GM19025 (cell line): ENCODE data around the gene TEPSIN.
"Not testable (repeated sequence)": the region's sequence is repeated elsewhere in the genome, so short reads cannot be mapped to it uniquely, and the experiment has no call there.

ENCODE experiments used
- ATAC-seq: cut with Tn5 transposase; IDR thresholded peaks from one replicate; pipeline ENCODE4 v1.9.1; 2021; ENCODE audit warnings: mild to moderate bottlenecking, low read depth, moderate library complexity; ENCODE audit not compliant: unreplicated experiment

The TEPSIN gene

DNA sequence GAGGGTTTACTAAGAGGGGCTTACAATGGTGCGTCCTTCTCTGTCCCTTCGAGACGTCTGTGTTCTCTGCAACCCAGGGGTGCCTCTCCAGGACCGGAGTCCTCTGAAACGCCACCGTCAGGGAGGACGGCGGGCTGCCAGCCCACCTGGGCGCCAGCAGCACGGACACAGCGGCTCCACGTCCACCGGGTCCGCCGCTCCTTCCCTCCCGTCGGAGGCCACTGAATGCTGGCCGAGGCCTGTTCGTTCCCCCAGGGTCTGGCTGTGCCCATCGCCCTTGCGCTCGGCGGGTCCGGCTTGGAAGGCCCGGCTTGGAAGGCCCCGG, 403 bp downstream of the TEPSIN start:
- no peak for ATAC-seq

DNA sequence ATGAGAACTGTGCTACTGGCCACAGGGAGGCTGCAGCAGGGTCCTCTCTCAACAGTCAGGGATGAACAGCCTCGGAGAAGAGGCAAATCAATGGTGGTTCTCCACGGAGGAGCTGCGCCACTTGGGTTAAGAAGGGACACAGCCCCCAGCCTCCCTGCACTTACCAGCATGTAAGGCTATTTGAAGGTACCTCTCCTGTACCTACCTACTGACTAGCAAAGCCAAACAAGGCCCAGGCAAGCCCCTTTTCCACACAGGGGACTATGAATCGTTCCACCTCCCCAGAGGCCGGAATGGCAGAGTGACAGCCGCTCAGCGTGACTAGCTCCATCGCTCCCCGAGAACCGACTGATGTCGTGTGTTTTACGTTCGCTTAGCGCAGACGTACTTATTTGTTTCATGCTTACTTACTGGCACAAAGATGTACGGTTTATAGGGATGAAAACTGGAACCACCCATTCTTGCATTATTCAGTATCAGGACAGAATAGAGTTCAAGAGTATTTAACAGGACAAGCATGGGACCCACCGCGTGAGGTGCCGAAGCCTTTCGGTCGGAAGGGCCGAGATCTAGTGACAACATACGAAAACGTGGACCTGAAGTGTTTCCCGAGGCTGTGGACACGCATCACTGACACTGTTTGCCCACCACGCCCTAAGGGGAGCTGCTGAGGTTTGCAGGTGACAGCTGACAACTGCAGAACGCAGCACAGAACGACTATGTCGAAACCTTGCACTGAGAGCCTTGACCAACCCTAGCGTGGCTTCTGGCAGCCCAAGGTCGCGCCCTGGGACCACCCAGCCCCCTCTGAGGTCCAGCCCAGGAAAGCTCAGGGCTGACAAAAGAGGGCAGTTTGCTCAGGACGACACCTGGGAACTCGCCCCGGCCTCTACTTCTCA, 1.0 kb downstream of the TEPSIN start:
- no peak for ATAC-seq

DNA sequence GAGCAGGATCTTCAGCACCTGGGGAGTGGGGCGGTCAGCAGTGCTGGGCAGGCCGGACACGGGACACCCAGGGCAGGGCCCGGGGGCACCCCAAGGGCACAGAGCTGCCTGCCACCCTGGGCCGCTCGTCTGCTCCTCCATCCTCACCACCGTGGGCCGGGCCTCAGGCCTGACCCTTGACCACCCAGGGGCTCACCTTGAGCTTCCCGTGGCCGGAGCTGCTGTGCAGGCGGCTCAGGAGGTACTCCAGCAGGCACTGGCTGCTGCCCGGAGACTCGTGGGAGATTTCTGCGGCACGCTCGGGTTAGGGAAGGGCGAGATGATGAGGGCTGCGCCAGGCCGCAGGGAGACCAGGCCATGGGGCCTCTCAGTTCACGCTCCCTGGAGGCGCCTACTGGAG, 2.1 kb downstream of the TEPSIN start:
- ATAC-seq, result no peak

DNA sequence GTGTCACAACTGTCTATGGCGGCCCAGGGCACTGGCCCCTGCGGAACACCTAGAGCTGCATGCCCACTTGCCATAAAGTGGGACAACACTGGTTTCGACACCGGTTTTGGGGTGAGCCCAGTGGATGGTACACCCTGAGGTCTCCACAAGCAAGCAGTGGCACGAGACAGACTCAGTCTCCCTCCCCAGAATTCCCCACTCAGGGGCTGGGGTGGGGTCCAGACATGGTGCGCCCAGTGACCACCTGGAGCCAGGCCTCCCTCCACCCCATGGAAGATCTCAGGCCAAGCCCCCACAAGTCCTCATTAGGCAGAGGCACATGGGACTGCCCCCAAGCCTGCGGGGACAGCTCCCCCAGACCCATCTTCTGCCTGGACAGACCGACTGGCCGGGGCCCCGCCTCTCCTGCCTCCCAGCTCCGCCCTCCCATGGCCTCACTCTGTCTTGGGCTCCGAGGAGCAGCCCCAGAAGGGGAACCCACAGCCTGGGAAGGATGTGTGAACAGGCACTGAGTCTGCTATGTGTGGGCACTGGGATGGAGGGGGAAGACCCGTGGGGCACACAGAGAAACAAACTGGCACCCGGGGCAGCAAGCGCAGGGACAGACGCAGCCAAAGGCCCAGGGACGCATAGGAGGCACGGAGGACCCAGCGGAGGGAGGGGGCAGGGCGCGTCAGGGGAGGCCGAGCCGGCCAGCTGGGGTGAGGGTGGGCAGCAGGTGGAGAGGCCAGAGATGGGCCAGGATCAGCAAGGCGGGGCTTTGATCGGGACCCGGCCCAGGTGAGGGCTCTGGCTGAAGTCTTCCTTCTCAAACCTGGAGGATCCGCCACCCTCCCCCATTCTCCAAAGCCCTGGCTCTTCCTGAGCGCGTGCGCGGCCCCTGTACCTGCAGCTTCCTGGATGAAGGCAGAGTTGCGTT, 2.8 kb downstream of the TEPSIN start:
- no peak for ATAC-seq

DNA sequence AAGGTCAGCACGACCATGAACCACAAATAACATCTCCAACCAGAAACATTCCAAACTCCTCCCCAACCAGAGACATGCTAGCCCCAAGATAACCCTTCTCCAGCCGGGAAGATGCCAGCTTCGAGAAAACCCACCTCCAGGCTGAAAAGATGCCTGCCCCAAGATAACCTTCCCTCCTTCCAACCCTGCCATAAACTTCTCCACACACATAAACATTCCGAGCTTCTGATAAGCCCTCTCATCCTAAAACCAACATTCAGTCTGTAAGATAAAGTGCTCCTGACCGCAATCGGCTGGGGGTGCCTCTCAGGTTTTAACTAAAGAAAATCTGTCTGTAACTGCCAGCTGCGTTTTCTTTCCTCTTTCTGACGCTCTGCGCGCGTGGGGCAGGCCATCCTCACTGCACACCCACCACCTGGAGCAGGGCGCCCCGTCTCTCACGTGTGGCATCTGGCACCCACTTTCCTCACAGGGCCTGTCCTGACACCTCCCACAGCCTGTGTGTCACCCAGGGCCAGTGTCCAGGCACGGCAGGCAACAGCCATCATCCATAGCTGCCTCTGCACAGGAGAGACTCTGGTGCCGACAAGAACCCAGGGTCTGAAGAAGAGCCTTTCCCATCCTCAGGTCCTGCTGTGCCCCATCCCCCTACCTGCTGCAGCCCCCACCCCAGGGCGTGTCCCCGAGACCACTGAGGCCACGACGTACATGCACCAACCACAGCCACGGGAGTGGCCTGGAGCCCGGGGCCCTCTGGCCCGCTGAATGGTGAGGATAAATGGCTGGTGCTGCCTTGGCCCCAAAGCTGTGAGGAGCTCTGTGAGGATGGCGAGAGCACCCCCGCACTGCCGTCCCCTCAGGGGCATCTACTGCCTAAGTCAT, 3.7 kb downstream of the TEPSIN start:
- no peak for ATAC-seq

DNA sequence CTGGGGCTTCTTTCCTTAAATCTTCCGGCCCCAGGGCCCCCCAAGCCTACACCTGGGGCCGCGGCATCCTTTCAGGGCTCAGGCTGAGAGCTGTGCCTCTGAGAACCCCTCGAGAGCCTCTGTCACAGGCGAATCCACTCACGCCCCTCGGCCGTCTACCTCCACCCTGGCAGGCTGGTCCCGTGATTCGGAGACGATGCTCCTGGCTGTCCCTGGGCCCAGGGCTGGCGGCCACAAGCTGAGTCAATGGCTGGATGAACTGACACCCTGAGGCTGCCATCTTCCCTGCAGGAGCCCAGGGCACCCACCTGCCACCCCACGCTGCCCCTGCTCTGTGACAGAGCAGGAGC, 4.4 kb downstream of the TEPSIN start:
- ATAC-seq, result no peak

DNA sequence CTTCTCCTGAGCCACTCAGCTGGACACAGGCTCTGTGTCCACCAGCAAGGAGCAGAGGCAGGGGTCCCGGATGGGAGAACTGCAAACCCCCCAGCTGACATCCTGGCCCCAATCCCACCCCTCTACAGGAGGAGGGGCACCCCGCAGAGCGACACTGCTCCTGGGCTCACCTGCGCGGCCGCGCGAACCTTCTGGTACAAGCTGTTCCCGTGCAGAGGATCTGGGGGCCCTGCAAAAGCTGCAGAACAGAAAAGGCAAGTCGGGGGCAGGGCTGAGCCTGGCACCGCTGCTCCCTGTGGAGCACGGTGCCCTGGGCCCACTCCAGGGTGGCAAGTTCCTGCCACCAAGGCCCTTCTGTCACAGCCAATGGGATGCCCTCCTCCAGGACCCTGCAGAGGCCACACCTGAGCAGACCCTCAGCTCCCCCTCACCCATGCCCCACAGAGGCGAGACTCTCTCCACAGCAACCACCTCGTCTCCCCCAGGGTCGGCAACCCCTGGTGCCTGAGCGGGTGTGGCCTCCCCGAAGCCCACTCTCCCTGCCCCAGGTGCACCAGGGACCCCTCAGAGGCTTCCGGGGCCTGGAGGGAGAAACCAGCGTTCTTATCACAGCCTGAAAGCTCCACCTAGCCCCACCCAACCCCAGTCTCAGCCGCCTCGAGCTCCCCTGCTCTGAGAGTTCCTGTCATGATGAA, 4.9 kb downstream of the TEPSIN start:
- no peak for ATAC-seq

DNA sequence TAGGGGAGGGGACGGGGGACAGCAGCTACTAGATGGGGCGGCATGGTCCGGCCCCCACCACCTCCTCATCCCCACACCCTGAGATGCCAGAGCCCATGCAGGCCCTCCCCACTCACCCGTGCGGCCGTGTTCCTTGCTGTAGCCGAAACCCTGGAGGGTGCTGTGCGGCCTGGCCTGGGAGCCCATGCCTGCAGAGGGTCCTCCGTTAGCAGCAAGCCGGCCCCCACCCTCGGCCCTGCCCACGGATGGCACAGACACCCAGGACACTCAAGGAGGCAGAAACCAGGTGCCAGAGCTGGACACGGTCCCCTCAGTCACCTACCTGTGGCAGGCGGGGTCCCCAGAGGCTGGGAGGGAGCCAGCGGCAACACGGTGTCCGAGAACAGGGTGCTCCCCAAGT, 5.5 kb downstream of the TEPSIN start:
- ATAC-seq, result no peak

DNA sequence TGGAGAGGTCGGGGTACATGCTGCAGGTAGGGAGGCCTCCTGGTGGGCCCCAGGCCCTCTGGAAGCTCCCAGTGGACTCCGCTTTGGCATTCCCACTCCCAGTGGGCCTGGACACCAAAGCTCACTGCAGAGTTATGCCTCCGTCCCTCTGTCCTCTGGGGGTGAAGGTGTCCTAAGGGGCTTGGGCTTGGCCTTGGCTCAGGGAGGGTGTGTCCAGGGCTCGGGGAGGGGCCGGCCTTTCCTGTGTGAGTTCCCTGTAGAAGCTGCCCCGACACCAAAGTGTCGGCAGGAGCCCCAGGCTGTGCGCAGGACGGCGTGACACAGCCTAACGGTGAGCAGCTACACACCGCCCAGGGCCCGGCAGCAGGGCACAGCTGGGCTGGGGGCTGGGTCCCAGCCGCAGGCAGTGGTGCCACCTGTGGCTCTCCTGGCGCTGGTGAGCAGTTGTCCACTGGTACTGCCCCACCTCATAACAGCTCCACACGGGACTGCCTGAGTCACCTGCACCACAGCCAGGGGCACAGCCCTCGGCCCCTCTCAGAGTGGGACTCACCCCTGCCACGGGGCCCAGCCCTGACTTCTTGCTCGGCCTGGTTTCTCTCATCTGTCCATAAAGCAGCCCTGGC, 6.1 kb downstream of the TEPSIN start:
- no peak for ATAC-seq

DNA sequence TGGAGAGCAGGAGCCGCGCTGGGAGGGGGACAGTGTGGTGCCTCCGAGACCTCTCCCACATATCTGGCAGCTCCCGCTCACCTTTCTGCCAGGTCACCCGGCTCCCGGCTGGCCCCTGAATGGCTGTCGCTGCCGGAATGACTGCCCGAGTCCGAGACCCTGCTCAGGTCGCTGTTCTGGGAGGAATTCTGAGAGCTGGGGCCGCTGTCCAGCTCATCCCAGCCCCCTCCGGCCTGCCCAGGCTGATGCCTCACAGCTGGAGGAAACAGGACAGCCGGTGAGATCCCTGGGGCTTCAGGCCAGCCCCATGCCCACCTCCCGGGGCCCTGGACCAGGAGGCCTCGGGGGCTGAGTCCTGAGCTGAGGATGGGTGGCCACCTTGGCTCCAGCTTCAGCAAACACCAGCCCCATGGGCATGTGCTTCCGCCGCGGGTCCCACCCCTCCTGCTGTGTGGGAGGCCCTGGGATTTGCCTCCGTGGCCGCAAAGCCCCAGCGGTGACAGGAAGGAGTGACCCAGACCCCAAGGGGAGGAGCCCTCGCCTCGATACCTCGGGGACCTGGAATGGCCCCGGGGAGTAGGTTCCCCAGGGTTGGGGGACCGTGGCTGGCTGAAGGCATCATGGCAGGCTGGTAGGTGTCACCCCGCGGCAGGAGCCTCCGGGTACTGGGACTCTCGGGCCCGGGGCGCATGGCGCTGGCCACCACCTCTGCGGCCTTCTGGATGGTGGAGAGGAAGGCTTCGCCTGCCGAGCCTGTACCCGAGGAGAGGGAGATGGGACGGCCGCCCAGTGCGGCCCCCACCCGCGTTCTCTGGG, 6.9 kb downstream of the TEPSIN start:
- ATAC-seq, result no peak

DNA sequence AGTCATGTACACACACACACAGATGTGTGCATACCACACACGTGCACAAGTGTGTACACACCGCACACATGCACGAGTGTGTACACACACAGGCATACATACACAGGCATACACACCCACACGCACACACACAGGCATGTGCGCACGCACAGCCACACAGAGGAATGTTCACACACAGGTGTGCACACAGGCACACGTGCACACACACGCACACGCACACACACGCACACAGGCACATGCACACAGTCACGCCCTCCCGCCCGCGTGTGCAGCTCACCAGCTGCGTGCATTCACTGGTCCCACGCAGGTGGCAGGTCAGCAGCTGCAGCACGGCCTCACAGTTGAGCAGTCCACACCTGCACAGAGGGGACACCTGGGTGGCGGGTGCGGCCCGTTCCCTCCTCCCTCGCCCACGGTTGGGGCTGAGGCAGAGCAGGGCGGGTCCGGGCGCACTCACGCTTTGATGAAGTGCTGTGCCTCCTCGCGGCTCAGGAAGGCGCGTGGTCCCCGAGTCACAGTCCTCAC, 7.7 kb downstream of the TEPSIN start:
- no peak for ATAC-seq

DNA sequence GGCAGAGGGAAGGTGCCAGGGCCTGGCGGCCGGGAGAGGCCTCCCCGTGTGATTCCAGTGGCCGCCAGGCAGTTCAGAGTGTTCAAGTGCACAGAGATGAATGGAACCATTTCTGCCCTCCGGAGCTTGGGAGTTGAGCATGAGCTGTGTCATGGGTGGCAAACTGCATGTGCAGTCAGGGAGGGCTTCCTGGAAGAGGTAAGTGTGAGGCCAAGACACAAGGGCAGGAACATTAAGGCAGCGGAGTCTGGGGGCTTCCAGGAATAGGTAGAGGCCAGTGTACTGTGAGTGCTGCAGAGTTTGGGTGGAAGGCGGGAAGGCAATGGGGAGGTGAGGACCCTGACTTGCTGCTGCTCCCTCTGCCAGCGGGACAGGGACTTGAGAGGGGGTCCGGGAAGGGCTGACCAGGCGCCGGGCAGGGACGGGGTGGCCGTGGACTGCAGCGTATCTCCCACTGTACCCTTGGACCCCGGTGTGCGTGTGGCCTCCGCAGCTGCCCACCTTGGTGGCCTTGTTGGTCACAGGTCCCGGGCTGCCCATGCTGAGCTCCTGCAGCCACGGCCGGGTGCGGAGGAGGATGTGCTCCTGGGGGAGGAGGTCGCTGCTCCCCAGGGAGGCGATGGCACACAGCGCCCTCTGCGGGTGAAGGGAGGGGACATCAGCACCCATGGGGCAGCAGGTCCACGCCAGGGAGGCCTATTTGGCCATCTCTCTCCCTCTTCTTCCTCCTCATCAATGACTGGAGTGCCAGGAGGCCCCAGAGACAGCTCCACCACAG, 8.6 kb downstream of the TEPSIN start:
- no peak for ATAC-seq

DNA sequence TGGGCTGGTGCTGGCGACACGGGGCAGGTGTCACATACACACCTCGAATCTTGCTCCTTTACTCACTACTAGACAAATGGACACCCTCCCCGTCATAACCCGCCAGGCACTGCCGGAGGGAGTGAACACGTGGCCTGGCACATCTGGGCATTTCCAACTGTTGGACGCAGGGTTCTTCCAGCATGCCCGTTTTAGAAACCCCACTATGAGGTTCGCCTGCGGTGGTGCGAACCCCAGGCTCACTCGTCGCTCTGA, 9.3 kb downstream of the TEPSIN start:
- ATAC-seq, result no peak

DNA sequence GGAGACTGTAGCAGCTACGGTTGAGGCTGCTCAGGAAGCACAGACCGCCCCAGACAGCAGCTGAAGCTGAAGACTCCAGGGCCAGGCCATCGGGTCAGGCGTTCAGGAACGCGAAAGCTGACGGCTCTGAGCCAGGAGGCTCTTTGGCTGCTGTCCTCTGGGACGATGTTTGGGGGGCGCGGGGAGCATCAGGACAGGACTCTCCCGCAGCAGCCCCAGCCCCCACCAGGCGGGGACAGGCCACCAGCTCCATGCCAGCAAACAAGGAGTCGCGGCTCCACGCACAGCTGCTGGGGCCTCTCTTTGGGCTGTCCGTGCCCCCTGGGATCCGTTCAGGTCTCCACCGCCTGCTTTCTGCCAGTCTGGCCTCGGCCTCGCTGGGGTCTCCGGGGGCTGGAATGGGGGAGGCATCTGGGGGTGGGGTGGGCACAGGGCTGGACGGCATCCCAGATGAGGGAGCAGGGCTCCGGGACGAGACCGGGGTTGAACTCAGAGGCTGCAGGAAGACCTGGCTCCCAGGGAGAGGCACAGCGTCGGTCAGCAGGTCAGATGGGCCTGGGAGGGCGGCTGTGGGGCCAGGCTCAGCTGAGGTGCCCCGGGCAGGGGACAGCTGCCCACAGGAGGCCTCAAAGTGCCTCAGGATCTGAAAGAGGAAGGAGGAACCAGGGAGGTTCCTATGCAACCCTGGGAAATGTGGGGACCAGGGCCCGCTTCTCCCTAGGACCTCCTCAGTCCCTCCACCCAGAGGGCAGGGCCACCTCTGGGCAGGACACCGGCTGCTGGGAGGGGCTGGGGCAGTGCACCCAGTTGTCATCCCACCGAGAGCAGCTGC, 9.8 kb downstream of the TEPSIN start:
- no peak for ATAC-seq

DNA sequence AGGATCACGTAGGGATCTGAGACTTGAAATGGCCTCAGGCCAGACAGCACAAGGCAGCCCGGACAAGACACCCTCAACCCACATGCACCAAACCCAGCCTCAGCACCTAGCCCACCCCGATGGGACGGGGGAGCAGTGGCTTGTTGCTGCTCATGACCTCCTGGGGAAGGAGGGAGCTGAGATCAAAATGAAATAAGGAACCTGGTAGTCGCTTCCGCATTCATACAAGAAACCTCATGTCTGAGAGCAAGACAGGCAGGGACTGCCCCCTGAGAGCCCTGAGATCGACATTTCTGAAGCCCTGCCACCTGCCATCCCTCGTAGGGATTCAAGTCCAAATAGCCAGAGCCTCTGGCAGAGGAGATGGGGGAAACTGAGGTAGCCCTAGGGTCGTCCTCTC, 10.4 kb downstream of the TEPSIN start:
- no peak for ATAC-seq

DNA sequence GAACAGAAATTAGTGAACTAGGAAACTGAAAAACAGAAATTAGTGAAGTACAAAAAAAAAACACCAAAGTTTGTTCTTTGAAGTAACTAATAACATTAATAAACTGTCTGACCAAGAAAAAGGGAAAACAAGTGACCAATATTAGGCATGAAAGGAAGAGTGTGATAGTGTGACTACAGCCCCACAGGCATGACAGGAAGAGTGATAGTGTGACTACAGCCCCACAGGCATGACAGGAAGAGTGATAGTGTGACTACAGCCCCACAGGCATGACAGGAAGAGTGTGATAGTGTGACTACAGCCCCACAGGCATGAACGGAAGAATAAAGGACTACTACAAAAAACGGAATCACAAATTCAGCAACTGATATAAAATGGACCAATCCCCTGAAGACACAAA, 11.2 kb downstream of the TEPSIN start:
- ATAC-seq, result not testable (repeated sequence)

DNA sequence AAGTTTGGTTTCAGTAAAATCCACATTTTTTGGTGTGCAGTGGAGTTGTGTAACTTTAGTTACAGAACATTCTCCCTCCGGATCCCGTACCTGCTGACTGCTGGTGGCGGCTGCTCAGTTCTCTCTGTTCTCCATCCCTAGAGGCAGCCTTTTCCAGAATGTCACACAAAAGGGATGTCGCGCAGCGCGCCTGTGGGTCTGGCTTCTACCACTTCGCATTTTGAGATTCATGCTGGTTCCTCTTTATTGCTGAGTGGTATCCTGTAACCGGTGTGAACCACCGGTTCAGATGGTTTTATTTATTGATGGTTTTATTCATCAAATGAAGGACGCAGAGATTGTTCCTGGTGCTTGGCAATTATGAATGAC, 15.1 kb downstream of the TEPSIN start:
- ATAC-seq, result no peak
